HCT116 (cell line): Measurements from ENCODE around the gene PLAU. TPM values are rescaled to one million over a fixed set of nuclear protein-coding genes. Genes with fewer than 3 reads are reported as not detected.

Experiments
- ATAC-seq: fragments of 200-7000 bp; cut with Tn5 transposase; 2 replicates; pipeline ENCODE4 v1.9.1; 2020; ENCODE audit warnings: mild to moderate bottlenecking, moderate library complexity
- BruUV-seq: library from RNA; stranded (reverse); fragments of 400-500 nt; replicated peaks from 2 replicates; lab custom pipeline; 2021; lab: Mats Ljungman, UMichigan
- CTCF ChIA-PET: fragments of 300-600 bp; sonication (Branson Sonifier 250); formaldehyde crosslinking; loops from one replicate; lab custom pipeline; 2021; ENCODE audit warnings: antibody characterized with exemption; lab: Charles Lee
- POLR2A ChIA-PET: fragments of 300-600, 350-600 bp; sonication (Branson Sonifier 250); formaldehyde crosslinking; loops from one replicate; lab custom pipeline; 2021; ENCODE audit warnings: antibody characterized with exemption; lab: Charles Lee
- RAD21 ChIA-PET, 2 experiments: fragments of 300-600 bp; sonication (Branson Sonifier 250); formaldehyde crosslinking; loops; one replicate each; lab custom pipeline; 2023; ENCODE audit warnings: low total read pairs in 2 of 2; ENCODE audit not compliant: uncharacterized antibody in 2 of 2, unreplicated experiment in 2 of 2, low non-redundant PET in 1 of 2; lab: Charles Lee
- DNase-seq: peaks from one replicate; pipeline ENCODE4 v3.0.0-alpha.2; 2010; ENCODE audit warnings: low read depth, low spot score
- H2AFZ ChIP-seq: fragments of 200-600 bp; shearing (Covaris generic), sonication (generic); 2 replicates; pipeline ENCODE4 v1.6.1; 2017; ENCODE audit warnings: low read depth, mixed run types, mixed read lengths, antibody characterized with exemption, low read length; ENCODE audit not compliant: poor library complexity, severe bottlenecking
- H3K27ac ChIP-seq: 2 replicates; pipeline ENCODE4 v1.5.1; 2012; ENCODE audit warnings: low read depth, low read length
- H3K27me3 ChIP-seq: fragments of 200-600 bp; sonication (generic); 2 replicates; pipeline ENCODE4 v1.6.1; 2016; ENCODE audit warnings: mixed run types, low read length, mixed read lengths; ENCODE audit not compliant: insufficient read depth
- H3K36me3 ChIP-seq, 2 experiments: fragments of 200-500 bp in 1 of 2; fragments of 200-600 bp in 1 of 2; sonication (Bioruptor generic) in 1 of 2; sonication (generic) in 1 of 2; 2 replicates each; pipeline versions ENCODE4 v1.5.1 to v1.6.1; 2014 to 2016; ENCODE audit warnings: low read length in 2 of 2, inconsistent platforms in 1 of 2, mixed read lengths in 1 of 2, mixed run types in 1 of 2; ENCODE audit not compliant: insufficient read depth in 2 of 2, control insufficient read depth in 1 of 2
- H3K4me1 ChIP-seq, 2 experiments: fragments of 200-600 bp in 1 of 2; sonication (generic) in 1 of 2; 2 replicates each; pipeline versions ENCODE4 v1.5.1 to v1.6.1; 2012 to 2017; ENCODE audit warnings: low read length in 2 of 2, inconsistent platforms in 1 of 2, mild to moderate bottlenecking in 1 of 2, mixed read lengths in 1 of 2, mixed run types in 1 of 2, moderate library complexity in 1 of 2; ENCODE audit not compliant: insufficient read depth in 2 of 2, control insufficient read depth in 1 of 2
- H3K4me2 ChIP-seq: fragments of 200-600 bp; sonication (generic); 2 replicates; pipeline ENCODE4 v1.6.1; 2017; ENCODE audit warnings: mixed run types, low read length, mixed read lengths
- H3K4me3 ChIP-seq, 2 experiments: fragments of 200-600 bp in 1 of 2; sonication (generic) in 1 of 2; replicated peaks in 1 of 2; 2 replicates each; pipeline ENCODE4 v1.5.1; 2011 to 2016; ENCODE audit warnings: low read length in 2 of 2, control low read depth in 1 of 2, low read depth in 1 of 2, mild to moderate bottlenecking in 1 of 2, mixed read lengths in 1 of 2, mixed run types in 1 of 2
- H3K79me2 ChIP-seq: fragments of 200-600 bp; sonication (generic); 2 replicates; pipeline ENCODE4 v1.6.1; 2017; ENCODE audit warnings: mild to moderate bottlenecking, mixed run types, low read length, moderate library complexity, mixed read lengths; ENCODE audit not compliant: insufficient read depth
- H3K9ac ChIP-seq: fragments of 200-600 bp; sonication (generic); 2 replicates; pipeline ENCODE4 v1.6.1; 2016; ENCODE audit warnings: low read length, mixed read lengths
- H3K9me2 ChIP-seq: fragments of 200-600 bp; sonication (generic), shearing (Covaris generic); 2 replicates; pipeline ENCODE4 v1.6.1; 2017; ENCODE audit warnings: mixed run types, mild to moderate bottlenecking, moderate library complexity; ENCODE audit not compliant: insufficient read depth
- H3K9me3 ChIP-seq, 2 experiments: fragments of 200-500 bp in 1 of 2; fragments of 200-600 bp in 1 of 2; sonication (Bioruptor generic) in 1 of 2; sonication (generic) in 1 of 2; 2 replicates each; pipeline ENCODE4 v1.6.1; 2014 to 2017; ENCODE audit warnings: low read length in 2 of 2, mixed read lengths in 2 of 2, inconsistent platforms in 1 of 2, low read depth in 1 of 2, mild to moderate bottlenecking in 1 of 2, mixed run types in 1 of 2, moderate library complexity in 1 of 2; ENCODE audit not compliant: control insufficient read depth in 1 of 2, insufficient read depth in 1 of 2
- H4K20me1 ChIP-seq: fragments of 200-600 bp; sonication (generic), shearing (Covaris generic); 2 replicates; pipeline ENCODE4 v1.6.1; 2017; ENCODE audit warnings: mixed run types, mild to moderate bottlenecking, moderate library complexity; ENCODE audit not compliant: insufficient read depth
- CBX3 ChIP-seq: IDR thresholded peaks from 2 replicates; pipeline ENCODE4 v1.6.1; 2012; ENCODE audit warnings: low read depth
- FOSL1 ChIP-seq: IDR thresholded peaks from 2 replicates; pipeline ENCODE4 v1.6.1; 2012; ENCODE audit warnings: low read depth
- JUND ChIP-seq: IDR thresholded peaks from 2 replicates; pipeline ENCODE4 v1.6.1; 2012
- MAX ChIP-seq: IDR thresholded peaks from 2 replicates; pipeline ENCODE4 v1.6.1; 2012
- SRF ChIP-seq: IDR thresholded peaks from 2 replicates; pipeline ENCODE4 v1.6.1; 2012; ENCODE audit warnings: low read depth
- TCF7L2 ChIP-seq: IDR thresholded peaks from 2 replicates; pipeline ENCODE4 v1.7.0; 2011; ENCODE audit warnings: borderline replicate concordance, inconsistent platforms; ENCODE audit not compliant: insufficient read depth, insufficient read length; ENCODE audit errors: extremely low read depth
- ZBTB33 ChIP-seq: IDR thresholded peaks from 2 replicates; pipeline ENCODE4 v1.6.1; 2011; ENCODE audit warnings: mild to moderate bottlenecking, low read length, moderate library complexity; ENCODE audit not compliant: insufficient replicate concordance; ENCODE audit errors: extremely low read depth
- ZNF274 ChIP-seq: fragments of 200-500 bp; sonication (Bioruptor generic); IDR thresholded peaks from 2 replicates; pipeline ENCODE4 v1.6.1; 2014; ENCODE audit warnings: mild to moderate bottlenecking, low read depth, low read length, inconsistent platforms
- intact Hi-C: fragments of 100-400 bp; cut with micrococcal nuclease; formaldehyde crosslinking; loops from 2 replicates; pipeline ENCODE4 v1.10.0; 2022
- total RNA-seq: library from RNA; stranded (reverse); gene quantifications from one replicate; pipeline ENCODE4 v1.2.1, GENCODE V29; 2021; ENCODE audit not compliant: unreplicated experiment
- TF ChIP-seq, protein P1 (sequence below): IDR thresholded peaks from 2 replicates; pipeline ENCODE4 v1.6.1; 2012; ENCODE audit warnings: low read depth

PLAU gene
- total RNA-seq, 1 experiment from 2014 or later, result 60.3 TPM

- Histone ChIP-seq H3K79me2 (no peaks in the 10 kb centered on the region), H3K4me3 (no peak overlapping the region), H3K4me2 (no peak overlapping the region), H4K20me1 (no peaks in the 10 kb centered on the region), H3K4me1 (no peaks in the 10 kb centered on the region), H3K9me2 (no peaks in the 10 kb centered on the region), H3K27me3 (no peaks in the 10 kb centered on the region), H3K36me3 (no peaks in the 10 kb centered on the region), H3K9me3 (no peaks in the 10 kb centered on the region), H3K9ac (no peak overlapping the region), H3K27ac (no peak overlapping the region), H2AFZ (no peak overlapping the region)
- DNase-seq, result no peak
- intact Hi-C loops, result no loop called here
- no TSS peak for BruUV-seq
- ChIA-PET CTCF (no interaction called here), RAD21 (no interaction called here), POLR2A (no interaction called here)
- no peak for ATAC-seq
- TF ChIP-seq TCF7L2 (no peak), ZBTB33 (no peak), CBX3 (no peak), JUND (no peak), FOSL1 (no peak), ZNF274 (no peak), SRF (no peak), MAX (no peak)
- TF ChIP-seq, protein P1, sequence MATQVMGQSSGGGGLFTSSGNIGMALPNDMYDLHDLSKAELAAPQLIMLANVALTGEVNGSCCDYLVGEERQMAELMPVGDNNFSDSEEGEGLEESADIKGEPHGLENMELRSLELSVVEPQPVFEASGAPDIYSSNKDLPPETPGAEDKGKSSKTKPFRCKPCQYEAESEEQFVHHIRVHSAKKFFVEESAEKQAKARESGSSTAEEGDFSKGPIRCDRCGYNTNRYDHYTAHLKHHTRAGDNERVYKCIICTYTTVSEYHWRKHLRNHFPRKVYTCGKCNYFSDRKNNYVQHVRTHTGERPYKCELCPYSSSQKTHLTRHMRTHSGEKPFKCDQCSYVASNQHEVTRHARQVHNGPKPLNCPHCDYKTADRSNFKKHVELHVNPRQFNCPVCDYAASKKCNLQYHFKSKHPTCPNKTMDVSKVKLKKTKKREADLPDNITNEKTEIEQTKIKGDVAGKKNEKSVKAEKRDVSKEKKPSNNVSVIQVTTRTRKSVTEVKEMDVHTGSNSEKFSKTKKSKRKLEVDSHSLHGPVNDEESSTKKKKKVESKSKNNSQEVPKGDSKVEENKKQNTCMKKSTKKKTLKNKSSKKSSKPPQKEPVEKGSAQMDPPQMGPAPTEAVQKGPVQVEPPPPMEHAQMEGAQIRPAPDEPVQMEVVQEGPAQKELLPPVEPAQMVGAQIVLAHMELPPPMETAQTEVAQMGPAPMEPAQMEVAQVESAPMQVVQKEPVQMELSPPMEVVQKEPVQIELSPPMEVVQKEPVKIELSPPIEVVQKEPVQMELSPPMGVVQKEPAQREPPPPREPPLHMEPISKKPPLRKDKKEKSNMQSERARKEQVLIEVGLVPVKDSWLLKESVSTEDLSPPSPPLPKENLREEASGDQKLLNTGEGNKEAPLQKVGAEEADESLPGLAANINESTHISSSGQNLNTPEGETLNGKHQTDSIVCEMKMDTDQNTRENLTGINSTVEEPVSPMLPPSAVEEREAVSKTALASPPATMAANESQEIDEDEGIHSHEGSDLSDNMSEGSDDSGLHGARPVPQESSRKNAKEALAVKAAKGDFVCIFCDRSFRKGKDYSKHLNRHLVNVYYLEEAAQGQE, result no peak
- TF ChIP-seq, all 23 proteins: peak for 0
Observed at GRCh38 chr10:73948947-73949633, 38.2 kb downstream of the PLAU start.
